K562 (cell line): Measurements from ENCODE around the gene DPEP3. TPM values are rescaled to one million over a fixed set of nuclear protein-coding genes. Genes with fewer than 3 reads are reported as not detected.

Source experiments
- ATF3 ChIP-seq, 2 experiments: fragments of 450-650 bp in 1 of 2; sonication (generic) in 1 of 2; formaldehyde crosslinking in 1 of 2; IDR thresholded peaks in 1 of 2; conservative IDR thresholded peaks in 1 of 2; 2 replicates each; pipeline versions ENCODE4 v1.6.1 to v1.8.1; 2016 to 2023; ENCODE audit warnings: mild to moderate bottlenecking in 2 of 2, moderate library complexity in 2 of 2, inconsistent platforms in 1 of 2, missing genetic modification reagents in 1 of 2
- C11orf30 ChIP-seq: fragments of 450-650 bp; IDR thresholded peaks from 2 replicates; pipeline ENCODE4 v1.6.1; 2016; ENCODE audit warnings: low read depth, mild to moderate bottlenecking
- JUND ChIP-seq, 2 experiments: IDR thresholded peaks; 2 replicates in 1 of 2; 3 replicates in 1 of 2; pipeline ENCODE4 v1.6.1; 2011; ENCODE audit warnings: borderline replicate concordance in 2 of 2, low read depth in 2 of 2, low read length in 2 of 2, improper control_type of control experiment in 1 of 2, missing biosample characterization in 1 of 2, missing genetic modification characterization in 1 of 2, missing genetic modification reagents in 1 of 2
- KAT8 ChIP-seq: fragments of 450-650 bp; IDR thresholded peaks from 2 replicates; pipeline ENCODE4 v1.6.1; 2016; ENCODE audit warnings: low read depth, mild to moderate bottlenecking
- SAFB ChIP-seq: fragments of 200-400 bp; formaldehyde crosslinking; IDR thresholded peaks from 2 replicates; pipeline ENCODE4 v1.6.1; 2017; ENCODE audit warnings: low read depth, low read length, borderline replicate concordance
- VEZF1 ChIP-seq: fragments of 200-800 bp; sonication (Bioruptor generic); IDR thresholded peaks from 2 replicates; pipeline ENCODE4 v1.6.1; 2017; ENCODE audit warnings: missing genetic modification characterization, missing compliant biosample characterization
- ZFP36 ChIP-seq: fragments of 150-350 bp; IDR thresholded peaks from 2 replicates; pipeline ENCODE4 v1.6.1; 2018; ENCODE audit warnings: low read length, low read depth; ENCODE audit not compliant: partially characterized antibody
- ZFPM2 ChIP-seq: fragments of 250-450 bp; sonication (Bioruptor Pico); IDR thresholded peaks from 2 replicates; pipeline ENCODE4 v1.5.1; 2022; ENCODE audit warnings: mild to moderate bottlenecking
- ZNF354B ChIP-seq: fragments of 250-450 bp; sonication (Bioruptor Pico); IDR thresholded peaks from 2 replicates; pipeline ENCODE4 v1.4.0; 2020
- ZNF57 ChIP-seq: fragments of 450-650 bp; formaldehyde crosslinking; IDR thresholded peaks from 2 replicates; pipeline ENCODE4 v1.4.0; 2020; ENCODE audit warnings: mild to moderate bottlenecking, moderate library complexity
- polyA plus RNA-seq, 8 experiments: library from polyadenylated mRNA; depleted of rRNA in 4 of 8; stranded (reverse) in 5 of 8; unstranded in 3 of 8; fragments of >200 nt; fragmentation: Nextera tagmentation in 2 of 8; fragmentation: Illumina TruSeq in 1 of 8; extraction: Ambion mirVana in 2 of 8; extraction: Trizol in 1 of 8; gene quantifications; 2 replicates each; pipeline versions ENCODE4 v1.2.1 to v1.2.3, GENCODE V29; 2011 to 2014; ENCODE audit warnings: inconsistent platforms in 1 of 8, missing spikeins in 1 of 8
- total RNA-seq, 7 experiments: library from RNA; depleted of rRNA in 6 of 7; stranded (reverse); fragments of >200 nt in 6 of 7; fragmentation: Illumina TruSeq in 2 of 7; extraction: Trizol in 2 of 7; gene quantifications; 2 replicates each; pipeline versions ENCODE4 v1.2.1 to v1.2.3, GENCODE V29; 2011 to 2021; ENCODE audit warnings: low replicate concordance in 1 of 7

Gene DPEP3
- total and polyA plus RNA-seq, 9 of the 15 experiments (the other 6 are each of a cell fraction or from before 2014, with no cell fraction given): not detected

GRCh38 chr16:67959536-67960329 is 20.6 kb downstream of the DPEP3 start (continued):
- TF ChIP-seq JUND (IDR thresholded peaks at IDR 0.05; ENCODE audit: borderline replicate concordance, low read depth, low read length): peak; percentile 78
- no peak; the same call in 2 of the 3 replicates for TF ChIP-seq JUND (tag; IDR thresholded peaks at IDR 0.05; ENCODE audit: borderline replicate concordance, low read depth, low read length)
- no peak for TF ChIP-seq KAT8
- TF ChIP-seq ATF3 (IDR thresholded peaks at IDR 0.05): peak; percentile 58
- no peak for TF ChIP-seq ATF3 (CRISPR knock-in tag; conservative IDR thresholded peaks at IDR 0.05)
- TF ChIP-seq C11orf30: peak; percentile 30; the same call in 1 of the 2 replicates
- no peak for TF ChIP-seq ZNF354B (CRISPR knock-in tag)
- TF ChIP-seq ZFP36: no peak
- TF ChIP-seq ZNF57 (CRISPR knock-in tag): no peak
- no peak for TF ChIP-seq SAFB
- peak; percentile 36; the same call in 1 of the 2 replicates for TF ChIP-seq VEZF1 (CRISPR knock-in tag)
- TF ChIP-seq ZFPM2 (CRISPR knock-in tag): no peak
- TF ChIP-seq, all 486 proteins: peak for 19
